PC-3 (cell line): ENCODE results near the gene EDN2. TPM values are rescaled to one million over a fixed set of nuclear protein-coding genes. Genes with fewer than 3 reads are reported as not detected.

Experiments used
- ATAC-seq: fragments of 200-7000 bp; cut with Tn5 transposase; 2 replicates; pipeline ENCODE4 v1.9.1; 2020; ENCODE audit warnings: mild to moderate bottlenecking, moderate library complexity
- BruUV-seq: library from RNA; stranded (reverse); fragments of 400-500 nt; replicated peaks from 2 replicates; lab custom pipeline; 2021; lab: Mats Ljungman, UMichigan
- CTCF ChIA-PET: fragments of 300-600 bp; sonication (Branson Sonifier 250); formaldehyde crosslinking; loops from one replicate; lab custom pipeline; 2022; ENCODE audit warnings: antibody characterized with exemption; lab: Charles Lee
- POLR2A ChIA-PET: fragments of 300-600 bp; sonication (Branson Sonifier 250); formaldehyde crosslinking; loops from one replicate; lab custom pipeline; 2022; ENCODE audit warnings: antibody characterized with exemption; ENCODE audit not compliant: unreplicated experiment; lab: Charles Lee
- DNase-seq: peaks from one replicate; pipeline ENCODE4 v3.0.0-alpha.2; 2015
- H2AFZ ChIP-seq: fragments of 300-600 bp; sonication (generic); 2 replicates; pipeline ENCODE4 v1.6.0; 2016; ENCODE audit warnings: antibody characterized with exemption, low read length
- H3F3A ChIP-seq: fragments of 300-600 bp; sonication (generic); one replicate; pipeline ENCODE4 v1.6.0; 2017; ENCODE audit warnings: antibody characterized with exemption, low read length, control low read depth, mild to moderate bottlenecking; ENCODE audit not compliant: unreplicated experiment
- H3K27ac ChIP-seq: fragments of 300-600 bp; sonication (generic); 2 replicates; pipeline ENCODE4 v1.5.1; 2016; ENCODE audit warnings: mild to moderate bottlenecking, low read length
- H3K27me3 ChIP-seq: fragments of 300-600 bp; sonication (generic); 2 replicates; pipeline ENCODE4 v1.6.1; 2016; ENCODE audit warnings: low read length, mixed read lengths
- H3K36me3 ChIP-seq: fragments of 300-600 bp; sonication (generic); 2 replicates; pipeline ENCODE4 v1.6.1; 2016; ENCODE audit warnings: low read depth, mixed run types, low read length, mixed read lengths
- H3K4me1 ChIP-seq: fragments of 300-600 bp; sonication (generic); 2 replicates; pipeline ENCODE4 v1.5.1; 2016; ENCODE audit warnings: low read length; ENCODE audit not compliant: insufficient read depth
- H3K4me2 ChIP-seq: fragments of 300-600 bp; sonication (generic); 2 replicates; pipeline ENCODE4 v1.6.0; 2016; ENCODE audit warnings: low read length
- H3K4me3 ChIP-seq: fragments of 300-600 bp; sonication (generic); 2 replicates; pipeline ENCODE4 v1.5.1; 2016; ENCODE audit warnings: mild to moderate bottlenecking, low read length, mixed read lengths
- H3K79me2 ChIP-seq: fragments of 300-600 bp; sonication (generic); 2 replicates; pipeline ENCODE4 v1.6.1; 2017; ENCODE audit warnings: low read length, mixed read lengths
- H3K9ac ChIP-seq: fragments of 300-600 bp; sonication (generic); 2 replicates; pipeline ENCODE4 v1.6.0; 2016; ENCODE audit warnings: mild to moderate bottlenecking, low read length
- H3K9me2 ChIP-seq: fragments of 300-600 bp; sonication (generic); replicated peaks from 2 replicates; pipeline ENCODE4 v1.6.1; 2016; ENCODE audit warnings: mixed run types, low read length, mixed read lengths
- H3K9me3 ChIP-seq: fragments of 300-600 bp; sonication (generic); 2 replicates; pipeline ENCODE4 v1.6.1; 2016; ENCODE audit warnings: low read length, mixed read lengths
- H4K20me1 ChIP-seq: fragments of 300-600 bp; sonication (generic); 2 replicates; pipeline ENCODE4 v1.6.1; 2016; ENCODE audit warnings: low read length, mixed read lengths
- CTCF ChIP-seq: fragments of 300-600 bp; sonication (generic); conservative IDR thresholded peaks from 2 replicates; pipeline ENCODE4 v1.5.1; 2017; ENCODE audit warnings: antibody characterized with exemption, low read depth, mild to moderate bottlenecking, low read length
- EZH2 ChIP-seq: fragments of 300-600 bp; sonication (generic); IDR thresholded peaks from one replicate; pipeline ENCODE4 v1.6.1; 2017; ENCODE audit warnings: antibody characterized with exemption, mild to moderate bottlenecking, low read length; ENCODE audit not compliant: unreplicated experiment
- EZH2phosphoT487 ChIP-seq: fragments of 300-600 bp; sonication (generic); IDR thresholded peaks from 2 replicates; pipeline ENCODE4 v1.6.1; 2018; ENCODE audit warnings: mild to moderate bottlenecking, antibody characterized with exemption, low read length, borderline replicate concordance
- intact Hi-C: fragments of 100-400 bp; cut with micrococcal nuclease; formaldehyde crosslinking; loops from 2 replicates; pipeline ENCODE4 v1.9.0; 2023
- total RNA-seq: library from RNA; depleted of rRNA; stranded (reverse); fragments of >200 nt; gene quantifications from 2 replicates; pipeline ENCODE4 v1.2.3, GENCODE V29; 2014

Gene EDN2
- total RNA-seq, 1 experiment from 2014 or later: 0.36 TPM

GRCh38 chr1:41533016-41533730 is 48.7 kb upstream of the EDN2 start:
- no peak overlapping the region for H3K4me3 ChIP-seq
- no peak for ATAC-seq
- H3F3A ChIP-seq: no peaks in the 10 kb centered on the region
- no peak for DNase-seq
- no peaks in the 10 kb centered on the region for H3K9me2 ChIP-seq
- H3K4me1 ChIP-seq: no peaks in the 10 kb centered on the region
- intact Hi-C loops: no loop called here
- H3K9me3 ChIP-seq: no peaks in the 10 kb centered on the region
- H3K79me2 ChIP-seq: no peaks in the 10 kb centered on the region
- BruUV-seq: no TSS peak
- H4K20me1 ChIP-seq: no peaks in the 10 kb centered on the region
- H3K27ac ChIP-seq: no peak overlapping the region
- POLR2A ChIA-PET: no interaction called here
- CTCF ChIA-PET: no interaction called here
- H3K36me3 ChIP-seq: no peaks in the 10 kb centered on the region
- H3K27me3 ChIP-seq: no peaks in the 10 kb centered on the region
- H3K4me2 ChIP-seq: no peak overlapping the region
- H3K9ac ChIP-seq: no peak overlapping the region
- H2AFZ ChIP-seq: no peak overlapping the region
- TF ChIP-seq EZH2 (no peak), CTCF (no peak), EZH2phosphoT487 (no peak)

GRCh38 chr1:41532206-41532975 is 47.9 kb upstream of the EDN2 start:
- BruUV-seq: no TSS peak
- Histone ChIP-seq H3K4me2 (no peak overlapping the region), H3K4me3 (no peak overlapping the region), H3K36me3 (no peaks in the 10 kb centered on the region), H3K27ac (no peak overlapping the region), H2AFZ (no peak overlapping the region), H3F3A (no peaks in the 10 kb centered on the region), H3K27me3 (no peaks in the 10 kb centered on the region), H3K9me2 (no peaks in the 10 kb centered on the region), H4K20me1 (no peaks in the 10 kb centered on the region), H3K9me3 (no peaks in the 10 kb centered on the region), H3K4me1 (no peaks in the 10 kb centered on the region), H3K9ac (no peak overlapping the region), H3K79me2 (no peaks in the 10 kb centered on the region)
- intact Hi-C loops: no loop called here
- ChIA-PET POLR2A (no interaction called here), CTCF (no interaction called here)
- ATAC-seq (no peak), DNase-seq (no peak)
- TF ChIP-seq EZH2 (no peak), CTCF (no peak), EZH2phosphoT487 (no peak)

DNA sequence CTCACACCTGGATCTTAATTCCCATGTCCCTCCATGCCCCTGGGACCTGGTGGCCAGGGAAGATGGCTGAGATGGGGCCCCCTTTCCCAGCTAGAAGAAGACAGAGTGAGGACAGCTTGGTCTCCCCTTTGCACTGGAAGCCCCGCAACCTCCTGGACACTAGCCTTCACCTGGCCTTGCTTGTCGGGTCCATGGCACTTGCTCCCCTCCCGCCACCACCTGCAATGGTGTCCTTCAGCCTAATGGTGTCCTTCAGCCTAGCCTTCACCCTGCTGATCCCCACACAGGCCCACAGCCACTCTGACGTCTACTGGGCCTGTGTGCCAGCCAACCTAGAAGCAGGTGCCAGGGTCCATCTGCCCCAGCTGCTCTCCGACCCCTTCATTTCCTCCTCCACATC is 45.9 kb upstream of the EDN2 start:
- Histone ChIP-seq H3K79me2 (no peaks in the 10 kb centered on the region), H3K36me3 (no peaks in the 10 kb centered on the region), H3K4me2 (no peak overlapping the region), H3K27ac (no peak overlapping the region), H4K20me1 (no peaks in the 10 kb centered on the region), H3K9me3 (no peaks in the 10 kb centered on the region), H3K4me1 (no peaks in the 10 kb centered on the region), H3K4me3 (no peak overlapping the region), H3K9me2 (no peaks in the 10 kb centered on the region), H3F3A (no peaks in the 10 kb centered on the region), H3K27me3 (no peaks in the 10 kb centered on the region), H2AFZ (no peak overlapping the region), H3K9ac (no peak overlapping the region)
- TF ChIP-seq EZH2: no peak
- TF ChIP-seq EZH2phosphoT487: no peak
- no peak for TF ChIP-seq CTCF
- BruUV-seq: no TSS peak
- DNase-seq: no peak
- intact Hi-C loops: no loop called here
- CTCF ChIA-PET: no interaction called here
- POLR2A ChIA-PET: no interaction called here
- ATAC-seq: no peak
